Transverse colon (tissue), 4 donors: ENCODE measurements around the gene PTPRO. TPM values are rescaled to one million over a fixed set of nuclear protein-coding genes. Genes with fewer than 3 reads are reported as not detected.

Source experiments
- DNase-seq: peaks from one replicate; pipeline ENCODE4 v3.0.0-alpha.2; 2019
- H3K27ac ChIP-seq, 4 donors: fragments of 200-600 bp; sonication (generic); 2 replicates each; pipeline ENCODE4 v1.5.1; 2016 to 2018; ENCODE audit warnings: inconsistent platforms in 4 of 4
- H3K27me3 ChIP-seq: fragments of 200-600 bp; sonication (generic); 2 replicates; pipeline ENCODE4 v1.5.1; 2017; ENCODE audit warnings: inconsistent platforms
- H3K36me3 ChIP-seq, 4 donors: fragments of 200-600 bp; sonication (generic); 2 replicates each; pipeline ENCODE4 v1.5.1; 2017 to 2019; ENCODE audit warnings: inconsistent platforms in 4 of 4
- H3K4me1 ChIP-seq, 4 donors: fragments of 200-600 bp; sonication (generic); 2 replicates each; pipeline ENCODE4 v1.5.1; 2017 to 2020; ENCODE audit warnings: inconsistent platforms in 4 of 4
- H3K4me3 ChIP-seq, 4 donors: fragments of 200-600 bp; sonication (generic); 1 replicate in 1 of 4; 2 replicates in 3 of 4; pipeline versions ENCODE4 v1.5.1 to v1.6.1; 2017 to 2019; ENCODE audit warnings: inconsistent platforms in 4 of 4
- H3K9me3 ChIP-seq, 2 donors: fragments of 200-600 bp; sonication (generic); 2 replicates each; pipeline ENCODE4 v1.5.1; 2017 to 2019; ENCODE audit warnings: inconsistent platforms in 2 of 2
- CTCF ChIP-seq, 5 experiments: fragments of 200-600 bp in 3 of 5; fragments of 450-650 bp in 2 of 5; sonication (generic) in 3 of 5; IDR thresholded peaks; 1 replicate in 2 of 5; 2 replicates in 3 of 5; pipeline ENCODE4 v1.5.1; 2016 to 2017; ENCODE audit warnings: antibody characterized with exemption in 5 of 5, inconsistent platforms in 3 of 5, mild to moderate bottlenecking in 2 of 5, moderate library complexity in 1 of 5
- EP300 ChIP-seq: sonication (generic); formaldehyde crosslinking; IDR thresholded peaks from one replicate; pipeline ENCODE4 v1.6.1; 2017; ENCODE audit warnings: antibody characterized with exemption, low read depth
- POLR2A ChIP-seq: fragments of 450-650 bp; IDR thresholded peaks from one replicate; pipeline ENCODE4 v1.6.1; 2016; ENCODE audit warnings: antibody characterized with exemption, mild to moderate bottlenecking, moderate library complexity
- POLR2AphosphoS5 ChIP-seq, 3 donors: sonication (generic); formaldehyde crosslinking; IDR thresholded peaks; one replicate each; pipeline ENCODE4 v1.6.1; 2016; ENCODE audit warnings: antibody characterized with exemption in 3 of 3
- WGBS, 2 donors: methylation state at CpG; one replicate each; pipeline ENCODE4 v1.1.5; 2018; ENCODE audit warnings: low coverage in 1 of 2; 5-methylcytosine and 5-hydroxymethylcytosine counted together
- in situ Hi-C, 4 donors: fragments of 200-750 bp; cut with MboI; loops; one replicate each; pipeline versions ENCODE4 v1.15.0 to v1.15.1; 2017; ENCODE audit warnings: low sequenced_read_pairs in 3 of 4, low pct_ligation_motif_present in 1 of 4, low pct_unique_long_range_greater_than_20kb in 1 of 4
- intact Hi-C: fragments of 100-400 bp; cut with DNase I; formaldehyde crosslinking; loops from one replicate; pipeline ENCODE4 v1.15.1; 2023; ENCODE audit warnings: low total_unique reads
- total RNA-seq, 4 donors: library from RNA; depleted of rRNA; stranded (reverse); fragments of >200 nt; gene quantifications; one replicate each; pipeline ENCODE4 v1.1.0, GENCODE V29; 2016

PTPRO gene
- total RNA-seq, 4 donors from 2014 or later: 0.75 to 7.9 (median 5.5) TPM

GRCh38 chr12:15423629-15424028, 101.3 kb downstream of the PTPRO start:
- H3K9me3 ChIP-seq: no peaks in the 10 kb centered on the region
- H3K27me3 ChIP-seq: no peaks in the 10 kb centered on the region
- DNase-seq: no peak
- H3K36me3 ChIP-seq: no peaks in the 10 kb centered on the region
- H3K27ac ChIP-seq: no peak overlapping the region
- no peaks in the 10 kb centered on the region for H3K4me1 ChIP-seq
- in situ Hi-C loops: no loop called here
- intact Hi-C loops: no loop called here
- WGBS, 2 donors: 54 to 64% methylated on average over 2 of the region's 2 CpGs
- no peak for TF ChIP-seq EP300
- no peak for TF ChIP-seq POLR2AphosphoS5 (IDR thresholded peaks at IDR 0.05)
- TF ChIP-seq POLR2A: no peak
- no peak for TF ChIP-seq CTCF (IDR thresholded peaks at IDR 0.05)
- no peak overlapping the region for H3K4me3 ChIP-seq

GRCh38 chr12:15427913-15428312, 105.6 kb downstream of the PTPRO start:
- H3K4me1 ChIP-seq: no peaks in the 10 kb centered on the region
- H3K4me3 ChIP-seq: no peak overlapping the region
- no peak for DNase-seq
- no peaks in the 10 kb centered on the region for H3K36me3 ChIP-seq
- in situ Hi-C loops (no loop called here), intact Hi-C loops (no loop called here)
- H3K27me3 ChIP-seq: no peaks in the 10 kb centered on the region
- TF ChIP-seq CTCF (IDR thresholded peaks at IDR 0.05): no peak
- no peak for TF ChIP-seq POLR2A
- TF ChIP-seq POLR2AphosphoS5 (IDR thresholded peaks at IDR 0.05): no peak
- no peak for TF ChIP-seq EP300
- WGBS, 2 donors: 88 to 91% methylated on average over 1 to 2 of the region's 2 CpGs
- no peak overlapping the region for H3K27ac ChIP-seq
- no peaks in the 10 kb centered on the region for H3K9me3 ChIP-seq

GRCh38 chr12:15428632-15429031, 106.3 kb downstream of the PTPRO start:
- 48 to 63% methylated on average over 2 of the region's 2 CpGs for WGBS, 2 donors
- intact Hi-C loops (no loop called here), in situ Hi-C loops (no loop called here)
- Histone ChIP-seq H3K9me3 (no peaks in the 10 kb centered on the region), H3K27ac (no peak overlapping the region), H3K36me3 (no peaks in the 10 kb centered on the region), H3K4me1 (no peaks in the 10 kb centered on the region), H3K4me3 (no peak overlapping the region), H3K27me3 (no peaks in the 10 kb centered on the region)
- no peak for TF ChIP-seq POLR2AphosphoS5 (IDR thresholded peaks at IDR 0.05)
- TF ChIP-seq EP300: no peak
- DNase-seq: no peak

- DNase-seq: no peak
- no peak overlapping the region for H3K4me3 ChIP-seq
- WGBS, 2 donors: 90 to 93% methylated on average over 1 of the region's 1 CpG
- no peaks in the 10 kb centered on the region for H3K27me3 ChIP-seq
- no peaks in the 10 kb centered on the region for H3K4me1 ChIP-seq
- intact Hi-C loops: no loop called here
- no peaks in the 10 kb centered on the region for H3K9me3 ChIP-seq
- in situ Hi-C loops: no loop called here
- TF ChIP-seq POLR2A (no peak), CTCF (IDR thresholded peaks at IDR 0.05) (no peak), EP300 (no peak), POLR2AphosphoS5 (IDR thresholded peaks at IDR 0.05) (no peak)
- H3K36me3 ChIP-seq: no peaks in the 10 kb centered on the region
- no peak overlapping the region for H3K27ac ChIP-seq
These were observed 107.0 kb downstream of the PTPRO start for GRCh38 chr12:15429262-15429661.

GRCh38 chr12:15435597-15435996, 113.3 kb downstream of the PTPRO start:
- Histone ChIP-seq H3K4me3 (no peak overlapping the region), H3K27ac (no peak overlapping the region), H3K4me1 (no peaks in the 10 kb centered on the region), H3K9me3 (no peaks in the 10 kb centered on the region), H3K27me3 (no peaks in the 10 kb centered on the region), H3K36me3 (no peaks in the 10 kb centered on the region)
- TF ChIP-seq CTCF (IDR thresholded peaks at IDR 0.05) (no peak), POLR2AphosphoS5 (IDR thresholded peaks at IDR 0.05) (no peak), EP300 (no peak), POLR2A (no peak)
- 100% methylated on average over 1 to 2 of the region's 2 CpGs for WGBS, 2 donors
- DNase-seq: no peak
- in situ Hi-C loops: no loop called here
- intact Hi-C loops: no loop called here
